ENCODE data around the gene WDR26.
"Not testable (repeated sequence)": the region's sequence is repeated elsewhere in the genome, so short reads cannot be mapped to it uniquely, and the experiment has no call there.

WDR26 gene

DNA sequence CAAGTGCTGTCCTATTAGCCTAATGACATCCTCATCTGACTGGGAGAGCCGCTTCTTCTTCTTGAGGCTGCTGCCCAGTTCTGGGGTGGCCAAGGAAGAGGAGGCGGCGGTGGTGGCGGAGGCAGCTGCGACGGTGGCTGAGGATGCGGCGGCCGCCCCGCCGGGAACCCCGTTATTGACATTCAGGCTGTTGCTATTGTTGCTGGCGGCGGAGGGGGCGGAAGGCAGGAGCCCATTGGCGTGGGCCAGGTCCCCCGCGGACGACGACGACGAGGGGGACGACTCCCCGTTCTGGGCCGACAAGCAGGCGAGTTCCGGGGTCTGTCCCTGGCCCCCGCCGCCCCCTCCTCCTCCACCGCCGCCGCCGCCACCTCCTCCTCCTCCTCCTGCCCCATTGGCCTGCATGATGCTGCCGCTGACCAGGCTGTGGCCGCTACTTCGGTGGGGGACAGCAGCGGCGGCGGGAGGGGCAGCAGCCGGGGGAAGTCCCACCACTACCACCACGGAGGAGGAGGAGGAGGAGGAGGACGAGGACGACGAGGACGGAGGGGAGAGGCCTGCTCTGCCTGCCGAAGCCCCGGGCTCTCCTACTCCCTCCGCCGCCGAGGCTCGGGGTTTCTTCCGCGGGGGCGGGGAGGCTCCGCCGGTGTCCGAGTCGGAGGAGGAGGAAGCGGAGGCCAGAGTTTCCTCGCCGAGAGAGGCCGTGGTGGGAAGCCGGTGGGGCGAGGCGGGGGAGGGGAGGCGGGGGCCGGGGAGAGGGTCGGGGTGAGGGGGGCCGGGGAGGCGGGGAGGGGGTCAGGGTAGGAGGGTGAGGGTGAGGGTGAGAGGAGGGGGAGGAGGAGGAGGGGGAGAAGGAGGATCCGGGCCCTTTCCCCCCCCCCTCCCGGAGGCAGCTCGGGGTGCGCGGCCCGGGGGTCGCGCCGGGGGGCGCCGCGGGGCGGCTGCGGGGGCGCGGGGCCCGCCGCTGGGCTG is 610 bp downstream of the WDR26 start:
- DNase-seq (peak; percentile 51), ATAC-seq (peak; percentile 7)

DNA sequence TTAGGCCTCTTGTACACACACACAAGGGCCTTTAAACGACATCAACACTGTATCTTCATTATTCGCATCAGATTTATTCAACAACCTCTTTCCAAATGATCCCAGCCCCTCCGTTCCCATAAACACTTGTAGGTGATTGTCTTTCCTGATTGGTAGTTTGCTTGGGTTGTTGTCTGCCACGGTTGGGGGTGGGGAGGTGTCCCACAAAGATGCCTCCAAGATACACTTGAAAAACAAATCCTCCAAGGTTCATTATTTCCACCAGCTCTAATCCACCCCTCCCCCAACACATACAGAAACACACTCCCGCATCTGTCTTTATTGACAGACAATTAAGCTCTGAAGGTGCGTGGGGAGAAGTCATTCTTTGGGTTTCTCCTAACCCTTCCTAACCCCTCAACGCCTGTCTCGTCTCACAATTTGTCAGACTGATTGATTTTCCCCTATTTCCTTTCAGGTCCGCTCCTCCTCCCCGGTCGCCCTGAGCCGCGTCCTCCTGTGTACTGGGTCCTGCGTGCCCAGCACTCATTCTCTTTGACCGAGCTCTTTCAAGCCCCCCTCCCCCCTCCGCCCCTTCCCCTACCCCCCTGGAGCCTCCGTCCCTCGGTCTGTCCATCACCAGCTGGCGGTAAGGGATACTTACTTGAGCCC is 1.4 kb downstream of the WDR26 start:
- ATAC-seq (no peak), DNase-seq (peak; percentile 28)

DNA sequence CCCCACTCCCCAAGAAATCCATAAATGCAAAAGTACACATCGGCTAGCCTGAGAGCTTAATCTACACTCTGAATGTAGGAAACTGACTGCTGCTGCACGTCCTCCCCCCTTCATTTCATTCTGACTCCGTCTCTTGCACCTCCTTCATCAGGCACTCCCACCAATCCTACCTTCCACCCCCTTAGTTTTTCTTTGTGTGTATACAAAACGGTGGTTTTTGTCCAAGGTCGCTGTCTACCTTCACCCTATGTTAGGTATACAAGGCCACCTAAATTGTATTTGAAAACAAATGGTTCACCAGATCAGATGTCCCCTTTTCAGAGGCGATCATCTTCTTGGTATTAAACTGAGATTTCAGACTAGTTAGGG is 1.9 kb downstream of the WDR26 start:
- DNase-seq (no peak), ATAC-seq (no peak)

DNA sequence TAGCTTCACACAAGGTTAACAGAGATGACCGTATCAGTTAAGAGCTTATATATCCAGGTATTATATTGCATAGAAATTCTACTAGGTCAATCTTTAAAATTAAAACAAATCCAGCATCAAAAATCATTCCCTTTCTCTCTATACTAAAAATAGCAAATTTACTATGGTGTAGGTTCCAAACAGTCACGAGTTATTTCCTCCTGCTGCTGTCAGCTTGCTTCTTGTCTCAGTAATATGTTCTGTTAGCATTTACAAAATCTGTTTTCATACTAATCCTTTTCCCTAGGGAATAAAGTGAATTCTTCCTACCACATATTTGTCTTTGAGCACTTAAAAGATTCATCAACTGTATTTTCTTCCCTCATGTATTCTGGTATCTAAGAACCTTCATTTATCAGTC is 2.5 kb downstream of the WDR26 start:
- no peak for ATAC-seq
- no peak for DNase-seq

DNA sequence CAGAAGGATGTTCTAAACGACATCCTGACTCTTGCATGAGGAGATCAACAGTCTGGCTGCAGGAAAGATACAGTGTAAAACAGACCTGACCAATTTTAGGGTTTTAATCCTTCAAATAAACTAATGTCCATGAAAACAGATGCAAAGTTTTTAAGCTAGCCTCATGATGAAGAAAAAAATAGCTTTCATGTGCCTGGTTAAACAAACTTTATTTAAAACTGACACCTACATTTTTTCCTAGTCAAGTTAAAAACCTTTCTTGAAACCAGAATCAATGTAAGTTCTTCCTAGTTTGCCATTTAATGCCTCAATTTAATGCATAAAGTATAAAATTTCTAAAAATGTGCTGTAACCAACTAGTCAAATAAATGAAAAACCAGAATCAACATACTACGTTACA is 2.9 kb downstream of the WDR26 start:
- DNase-seq (no peak), ATAC-seq (no peak)

DNA sequence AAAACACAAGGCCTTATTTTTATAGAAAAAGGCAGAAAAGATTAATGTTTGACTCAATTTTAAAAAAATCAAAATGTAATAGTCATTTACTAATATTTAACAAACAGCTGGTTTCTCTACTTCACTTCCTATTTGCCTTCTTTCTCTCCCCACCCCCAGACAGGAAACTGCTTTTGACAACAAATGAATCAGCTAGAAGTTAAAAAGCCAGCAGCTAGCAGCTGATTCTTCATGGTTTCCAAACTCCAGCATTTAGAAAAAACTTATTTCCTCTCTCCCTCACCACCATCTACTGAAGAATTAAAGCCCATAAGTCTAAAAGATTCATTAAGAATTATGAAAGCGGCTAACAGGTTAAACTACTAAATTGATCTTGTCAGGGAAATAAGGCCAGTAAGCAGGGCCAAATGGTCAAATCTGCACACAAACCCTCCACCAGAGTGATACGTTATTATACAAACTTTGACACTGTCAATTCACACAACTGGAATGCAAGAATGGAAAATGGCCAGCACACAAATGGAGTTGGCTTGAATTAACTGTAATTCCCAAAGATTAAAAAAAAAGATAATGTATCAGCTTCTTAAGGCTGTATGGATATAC is 4.0 kb downstream of the WDR26 start:
- ATAC-seq (no peak), DNase-seq (peak; percentile 19)

DNA sequence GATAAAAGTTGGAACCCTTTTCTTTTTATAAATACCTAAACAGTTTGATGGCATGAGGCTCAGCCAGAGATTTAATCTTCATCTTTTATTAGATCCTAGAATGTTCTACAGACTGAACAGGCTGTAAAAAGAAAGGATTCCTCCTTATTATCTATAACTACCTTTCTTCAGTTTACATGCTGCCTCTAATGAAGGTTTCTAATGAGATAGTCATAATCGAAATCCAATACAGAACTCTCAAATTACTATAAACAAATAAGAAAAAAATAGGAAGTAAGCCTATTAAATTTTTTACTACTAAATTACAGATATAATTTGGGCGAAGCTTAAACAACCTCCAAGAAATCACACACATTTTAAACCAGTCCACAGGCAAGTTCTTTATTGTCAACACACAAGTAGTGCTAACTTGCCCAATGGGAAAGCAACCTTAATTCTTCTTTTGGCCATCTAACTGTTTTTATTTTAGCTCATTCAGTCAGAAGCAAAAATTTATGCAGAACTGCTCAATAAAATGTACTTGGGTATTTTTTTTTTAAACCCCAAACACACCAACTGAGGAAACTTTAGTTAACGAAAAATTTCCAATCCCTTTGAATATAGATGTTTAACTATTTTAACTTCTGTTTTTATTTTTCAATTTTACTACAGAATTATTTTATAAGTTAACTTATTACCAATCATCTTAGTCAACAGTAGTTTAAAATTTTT is 4.8 kb downstream of the WDR26 start:
- ATAC-seq (no peak), DNase-seq (no peak)

DNA sequence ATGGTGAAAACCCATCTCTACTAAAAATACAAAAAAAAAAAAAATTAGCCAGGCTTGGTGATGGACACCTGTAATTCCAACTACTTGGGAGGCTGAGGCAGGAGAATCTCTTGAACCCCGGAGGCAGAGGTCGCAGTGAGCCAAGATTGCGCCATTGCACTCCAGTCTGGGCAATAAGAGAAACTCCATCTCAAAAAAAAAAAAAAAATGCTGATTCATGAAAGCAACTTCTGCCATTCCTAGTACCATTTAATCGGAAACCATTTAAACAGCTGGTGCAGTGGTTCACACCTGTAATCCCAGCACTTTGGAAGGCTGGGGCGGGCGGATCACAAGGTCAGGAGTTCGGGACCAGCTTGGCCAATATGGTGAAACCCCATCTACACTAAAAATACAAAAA is 5.9 kb downstream of the WDR26 start:
- ATAC-seq, DNase-seq: not testable (repeated sequence)

DNA sequence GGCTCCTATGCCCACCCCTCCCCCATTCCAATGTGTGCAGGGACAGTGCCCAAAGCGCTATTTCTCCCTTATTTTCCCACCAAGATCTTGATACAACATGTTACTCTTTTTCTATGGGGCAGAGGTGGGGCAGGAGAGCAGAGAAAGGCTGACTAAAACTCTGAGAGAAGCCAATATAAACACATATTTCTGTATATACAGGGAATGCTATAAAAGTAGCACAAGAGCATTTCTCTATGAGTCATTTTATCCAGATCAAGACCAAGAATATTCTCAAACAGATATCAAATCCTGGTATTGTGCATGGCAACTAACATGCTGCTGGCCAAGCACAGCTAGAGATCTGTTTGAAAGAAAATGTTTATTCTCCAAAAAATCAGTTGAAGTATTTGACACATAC is 7.3 kb downstream of the WDR26 start:
- no peak for ATAC-seq
- DNase-seq = no peak

DNA sequence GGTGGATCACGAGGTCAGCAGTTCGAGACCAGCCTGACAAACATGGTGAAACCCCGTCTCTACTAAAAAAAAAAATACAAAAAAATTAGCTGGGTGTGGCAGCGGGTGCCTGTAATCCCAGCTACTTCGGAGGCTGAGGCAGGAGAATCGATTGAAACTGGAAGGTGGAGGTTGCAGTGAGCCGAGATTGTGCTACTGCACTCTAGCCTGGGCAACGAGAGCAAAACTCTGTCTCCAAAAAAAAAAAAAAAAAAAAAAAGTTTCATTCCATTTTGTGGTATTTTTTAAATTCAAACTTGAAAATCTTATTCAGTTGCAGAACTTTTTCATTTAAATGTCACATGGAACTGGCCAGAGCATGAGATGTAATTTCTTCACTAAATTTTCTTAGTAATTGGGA is 7.7 kb downstream of the WDR26 start:
- not testable (repeated sequence) for DNase-seq, ATAC-seq

DNA sequence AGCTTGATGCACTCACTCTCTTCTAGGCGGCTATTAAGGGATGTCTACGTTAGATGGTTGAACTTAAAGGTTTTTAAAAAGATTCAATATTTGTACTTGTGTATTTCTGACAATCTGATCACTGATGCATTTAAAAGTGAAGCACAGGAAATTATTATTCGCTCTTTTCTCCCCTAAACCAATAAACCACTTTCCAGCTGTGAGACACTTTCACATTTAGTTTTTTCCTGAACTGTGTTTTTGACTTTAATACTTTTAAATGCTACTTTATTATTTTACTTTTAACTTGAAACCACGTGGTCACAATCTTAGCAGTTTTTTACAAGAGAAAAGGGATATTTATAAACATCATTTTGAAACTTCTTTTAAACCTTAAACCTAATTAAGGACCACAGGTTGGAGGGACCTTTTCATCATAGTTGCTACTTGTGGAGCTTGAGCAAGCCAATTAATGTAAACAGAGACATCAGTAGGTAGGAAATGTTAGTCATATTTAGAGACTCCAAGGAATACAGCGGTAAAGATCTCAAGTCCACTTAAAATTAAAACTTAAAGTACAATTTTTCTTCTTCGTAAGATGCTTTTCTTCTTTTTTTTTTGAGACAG is 9.2 kb downstream of the WDR26 start:
- ATAC-seq = no peak
- no peak for DNase-seq

DNA sequence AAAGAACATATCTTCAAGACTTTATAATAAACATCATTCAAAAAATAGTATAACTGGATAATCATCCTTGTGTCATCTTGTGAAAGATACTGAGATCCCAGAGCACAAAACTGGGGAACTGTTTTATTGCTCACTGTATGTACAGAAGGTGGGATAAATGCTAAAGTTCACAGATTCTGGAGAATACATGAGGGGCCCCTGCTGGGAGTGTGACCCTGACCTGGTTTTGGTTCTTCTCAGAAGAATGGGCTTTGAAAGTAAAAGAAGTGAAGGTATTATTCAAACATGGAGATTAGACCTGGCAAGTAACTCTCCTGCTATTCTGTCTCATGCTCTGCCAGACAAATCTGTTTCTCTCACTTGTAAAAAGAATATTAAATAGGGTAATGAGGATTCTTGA is 14.5 kb downstream of the WDR26 start:
- ATAC-seq (no peak), DNase-seq (no peak)

DNA sequence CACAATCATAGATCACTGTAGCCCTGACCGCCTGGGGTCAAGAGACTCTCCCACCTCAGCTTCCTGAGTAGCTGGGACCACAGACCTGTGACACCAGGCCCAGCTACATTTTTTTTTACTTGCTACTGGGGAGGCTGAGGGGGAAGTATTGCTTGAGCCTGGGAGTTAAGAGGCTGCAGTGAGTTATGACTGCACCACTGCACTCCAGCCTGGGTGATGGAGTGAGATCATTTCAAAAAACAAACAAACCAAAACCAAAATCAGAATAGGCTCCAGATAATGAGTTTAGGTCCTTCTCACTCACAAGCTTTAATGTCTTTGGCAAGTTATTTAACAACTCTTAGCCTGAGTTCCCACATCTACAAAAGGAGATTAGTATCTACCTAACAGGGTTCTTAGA is 22.8 kb downstream of the WDR26 start:
- DNase-seq (no peak), ATAC-seq (no peak)

DNA sequence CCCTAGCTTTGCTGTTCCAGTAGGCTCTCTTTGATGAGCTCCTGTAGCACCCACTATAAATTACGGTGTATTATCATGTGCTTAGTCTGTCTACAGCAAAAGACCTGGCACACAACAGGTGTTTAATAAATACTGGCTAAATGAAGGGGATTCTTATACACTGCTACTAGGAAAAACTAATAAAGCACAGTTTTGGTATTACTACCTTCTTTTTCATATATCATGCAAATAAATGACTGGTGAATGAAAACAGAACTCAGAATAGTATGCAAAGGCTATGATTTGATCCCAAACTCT is 26.4 kb downstream of the WDR26 start:
- no peak for DNase-seq
- no peak for ATAC-seq

DNA sequence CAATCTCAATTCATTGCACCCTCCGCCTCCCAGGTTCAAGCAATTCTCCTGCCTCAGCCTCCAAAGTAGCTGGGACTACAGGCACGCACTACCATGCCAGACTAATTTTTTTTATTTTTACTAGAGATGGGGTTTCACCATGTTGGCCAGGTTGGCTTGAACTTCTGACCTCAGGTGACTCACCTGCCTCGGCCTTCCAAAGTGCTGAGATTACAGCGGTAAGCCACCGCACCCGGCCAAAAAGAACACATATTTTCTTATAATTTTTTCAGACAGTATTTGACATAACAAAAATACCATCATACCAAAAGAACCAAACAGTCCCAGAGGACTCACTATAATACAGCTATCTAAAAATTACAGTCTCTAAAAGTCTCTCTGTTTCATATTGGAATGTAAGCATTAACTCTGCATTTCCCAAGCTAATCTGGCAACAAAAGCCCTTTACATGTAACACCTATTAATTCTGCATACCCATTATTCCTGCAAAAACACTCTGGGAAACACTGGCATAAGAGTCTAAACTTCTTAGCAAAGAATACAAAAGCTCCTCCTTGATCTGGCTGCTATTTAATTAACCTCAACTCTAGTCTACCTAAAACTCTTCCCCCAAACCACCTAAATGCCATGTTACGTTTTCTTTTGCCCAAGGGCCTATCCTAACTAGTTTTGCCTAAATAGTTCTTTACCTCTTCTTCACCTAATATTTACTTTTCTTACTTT is 26.9 kb downstream of the WDR26 start:
- no peak for DNase-seq

DNA sequence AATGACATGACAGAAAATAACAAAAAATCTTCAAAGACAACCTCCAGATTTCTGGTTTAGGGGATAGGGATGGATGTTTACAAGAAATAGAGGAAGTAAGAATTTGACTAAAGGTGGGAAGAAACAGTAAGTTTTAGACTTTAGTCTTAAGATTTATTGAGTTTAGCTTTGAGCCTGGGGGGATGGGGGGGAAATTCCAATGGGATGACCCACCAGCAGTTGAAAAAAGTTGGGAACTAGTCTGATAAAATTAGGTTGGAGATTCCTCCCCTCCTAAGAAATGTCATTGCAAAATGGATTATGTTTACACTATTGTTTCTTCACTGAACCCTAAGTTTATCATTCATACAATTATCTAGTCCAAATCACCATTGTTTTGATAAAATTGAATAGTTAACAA is 28.4 kb downstream of the WDR26 start:
- ATAC-seq (no peak), DNase-seq (no peak)

More for the DNA sequence above, 26.9 kb downstream of the WDR26 start:
- ATAC-seq = no peak

DNA sequence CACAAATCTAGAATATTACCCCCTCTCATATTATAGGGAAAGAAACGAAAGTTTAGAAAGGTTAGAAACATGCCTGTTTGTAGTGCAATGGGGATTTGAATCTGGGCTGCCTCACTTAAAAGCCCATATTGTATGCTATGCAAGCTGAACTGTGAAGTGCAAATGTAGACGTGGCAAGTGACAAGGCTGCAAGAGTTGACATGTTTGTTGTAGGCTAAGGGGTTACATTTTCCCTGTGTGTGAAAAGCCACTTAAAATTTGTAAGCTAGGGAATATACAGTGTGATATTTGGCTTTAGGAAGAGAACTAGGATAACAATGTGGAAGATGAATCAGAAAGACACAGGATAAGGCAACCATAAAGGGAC is 29.0 kb downstream of the WDR26 start:
- DNase-seq (no peak), ATAC-seq (no peak)

DNA sequence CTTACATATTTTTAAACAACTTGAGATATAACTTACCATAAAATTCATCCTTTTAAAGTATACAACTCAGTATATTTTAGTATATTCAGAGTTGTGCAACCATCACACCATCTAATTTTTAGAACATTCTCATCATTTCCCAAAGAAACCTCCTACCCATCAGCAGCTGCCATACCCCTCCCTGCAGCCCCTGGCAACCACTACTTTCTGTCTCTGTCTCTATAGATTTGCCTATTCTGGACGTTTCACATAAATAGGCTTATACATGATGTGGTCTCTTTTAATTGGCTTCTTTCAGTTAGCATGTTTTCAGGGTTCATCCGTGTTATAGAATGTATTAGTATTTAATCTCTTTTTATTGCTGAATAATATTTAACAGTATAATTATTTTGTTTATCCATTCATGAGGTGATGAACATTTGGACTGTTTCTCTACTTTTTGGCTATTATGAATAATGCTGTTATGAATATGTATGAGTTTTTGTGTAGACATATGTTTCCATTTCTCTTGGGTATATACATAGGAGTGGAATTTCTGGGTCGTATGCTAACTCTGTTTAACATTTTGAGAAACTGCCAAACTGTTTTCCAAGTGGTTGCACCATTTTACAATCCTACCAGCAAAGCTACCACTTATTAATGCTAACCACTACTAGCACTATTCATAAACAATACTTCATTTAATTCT is 29.5 kb downstream of the WDR26 start:
- no peak for ATAC-seq
- DNase-seq = no peak

DNA sequence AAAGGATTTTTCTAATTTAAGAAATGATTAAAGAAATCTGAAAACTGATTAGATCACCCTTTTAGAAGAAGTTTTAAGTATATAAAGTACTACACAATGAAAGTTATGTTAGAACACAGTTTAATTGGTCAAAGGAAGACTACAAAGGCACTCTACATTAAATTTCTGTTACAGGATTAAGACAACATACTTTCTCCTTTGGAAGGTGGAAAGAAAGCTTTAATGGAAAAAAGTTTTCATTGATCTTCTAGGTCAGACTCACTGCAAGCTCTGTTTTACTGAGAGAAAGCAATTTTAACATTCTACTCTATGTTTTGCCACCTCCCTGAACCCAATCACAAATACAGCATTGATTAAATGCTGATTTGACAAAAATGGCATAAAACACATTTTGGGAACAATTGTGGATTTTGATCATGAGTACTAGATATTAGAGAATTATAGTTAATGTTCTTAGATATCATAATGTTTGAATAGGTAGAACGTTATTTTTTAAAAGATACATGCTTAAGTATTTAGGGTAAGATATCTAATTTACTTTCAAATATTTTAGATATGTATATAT is 32.0 kb downstream of the WDR26 start:
- DNase-seq (no peak), ATAC-seq (no peak)

DNA sequence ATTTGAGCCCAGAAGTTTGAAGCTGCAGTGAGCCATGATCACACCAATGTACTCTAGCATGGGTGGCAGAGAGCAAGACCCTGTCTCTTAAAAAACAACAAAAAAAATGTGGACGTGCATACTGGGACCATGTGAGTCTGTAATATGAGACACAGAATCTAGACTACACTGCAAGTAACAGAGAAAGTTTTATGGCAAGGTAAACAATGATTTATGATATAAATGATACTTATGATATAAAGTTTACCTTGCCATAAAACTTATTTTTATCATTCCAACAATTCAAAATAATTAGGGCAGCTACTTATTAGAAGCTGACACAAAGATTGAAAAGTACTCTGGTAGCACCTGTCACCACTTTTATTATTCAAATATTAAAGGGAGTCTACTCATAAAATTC is 34.7 kb downstream of the WDR26 start:
- DNase-seq (no peak), ATAC-seq (no peak)

DNA sequence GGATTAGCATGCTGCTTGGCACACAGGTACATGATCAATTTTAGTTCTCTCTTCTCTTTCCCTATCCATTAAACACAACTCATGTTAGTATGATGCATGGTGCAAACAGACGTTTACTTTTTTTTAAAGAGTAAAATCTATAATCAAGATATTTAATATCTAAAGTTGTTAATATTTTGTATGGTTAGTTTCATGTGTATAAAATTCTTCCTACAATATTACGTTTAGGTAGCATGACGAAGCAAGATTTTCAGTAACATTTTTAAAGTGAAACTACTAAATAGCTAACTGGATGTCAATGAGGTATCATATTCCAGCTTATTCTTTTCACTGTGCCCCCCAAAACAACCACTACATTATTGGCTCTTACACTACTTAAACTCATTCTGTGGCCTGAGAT is 41.3 kb downstream of the WDR26 start:
- no peak for ATAC-seq
- no peak for DNase-seq
